ELF-1 (cell line): ENCODE measurements around the gene KDELR1.
A peak's percentile ranks its signal among the peaks of the same experiment; 100 is the strongest.

Experiments
- DNase-seq: peaks from one replicate; pipeline ENCODE4 v3.0.0-alpha.2; 2016; ENCODE audit warnings: low read depth, low spot score

The KDELR1 gene

DNA sequence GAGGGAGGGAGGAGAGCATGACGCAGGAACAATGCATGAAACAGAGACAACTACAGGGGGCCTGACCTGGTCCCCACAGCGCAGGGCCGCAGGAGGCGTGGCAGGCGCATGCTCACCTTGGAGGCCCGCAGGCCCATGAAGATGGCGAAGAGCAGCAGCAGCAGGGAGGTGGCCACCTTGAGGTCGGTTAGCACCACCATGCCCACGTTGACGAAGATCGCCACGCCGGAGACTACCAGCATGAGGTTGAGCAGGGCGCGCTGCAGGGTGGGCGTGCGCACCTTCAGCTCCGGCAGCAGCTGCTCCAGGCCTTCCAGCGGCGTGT lies 49.0 kb downstream of the KDELR1 start:
- DNase-seq = no peak

DNA sequence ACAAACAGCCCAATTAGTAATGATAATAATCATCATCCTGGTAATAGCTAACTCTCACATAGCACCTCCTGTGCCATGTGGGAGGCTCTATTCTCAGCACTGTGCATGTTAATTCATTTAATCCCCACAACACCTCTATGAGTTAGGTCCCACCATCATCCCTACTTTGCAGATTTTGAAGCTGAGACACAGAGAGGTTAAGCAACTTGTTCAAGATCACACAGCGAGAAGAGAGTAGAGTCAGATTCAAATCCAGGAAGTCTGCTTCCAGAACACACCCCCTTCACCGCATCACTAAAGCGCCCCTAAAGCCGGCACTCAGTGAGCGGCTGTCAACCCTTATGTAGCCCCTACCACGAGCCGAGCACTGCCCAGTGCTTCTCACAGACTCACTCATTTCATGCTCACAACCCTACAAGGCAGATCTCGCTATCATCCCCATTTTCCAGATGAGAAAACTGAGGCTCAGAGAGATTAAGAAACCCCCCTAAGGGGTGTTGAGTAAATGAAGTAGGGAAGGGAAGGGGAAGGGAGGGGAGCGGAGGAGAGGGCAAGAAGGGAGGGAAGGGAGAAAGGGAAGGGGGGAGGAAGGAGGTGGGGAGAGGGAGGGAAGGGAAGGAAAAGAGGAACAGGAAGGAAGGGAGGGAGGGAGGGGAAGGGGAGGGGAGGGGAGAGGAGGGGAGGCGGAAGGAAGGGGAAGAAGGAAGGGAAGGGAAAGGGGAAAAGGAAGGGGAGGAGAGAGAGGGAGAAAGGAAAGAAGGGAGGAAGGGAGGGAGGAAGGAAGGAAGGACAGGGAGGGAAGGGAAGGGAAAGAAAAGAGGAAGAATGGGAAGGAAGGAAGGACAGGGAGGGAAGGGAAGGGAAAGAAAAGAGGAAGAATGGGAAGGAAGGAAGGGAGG lies 49.6 kb downstream of the KDELR1 start:
- DNase-seq = no peak

DNA sequence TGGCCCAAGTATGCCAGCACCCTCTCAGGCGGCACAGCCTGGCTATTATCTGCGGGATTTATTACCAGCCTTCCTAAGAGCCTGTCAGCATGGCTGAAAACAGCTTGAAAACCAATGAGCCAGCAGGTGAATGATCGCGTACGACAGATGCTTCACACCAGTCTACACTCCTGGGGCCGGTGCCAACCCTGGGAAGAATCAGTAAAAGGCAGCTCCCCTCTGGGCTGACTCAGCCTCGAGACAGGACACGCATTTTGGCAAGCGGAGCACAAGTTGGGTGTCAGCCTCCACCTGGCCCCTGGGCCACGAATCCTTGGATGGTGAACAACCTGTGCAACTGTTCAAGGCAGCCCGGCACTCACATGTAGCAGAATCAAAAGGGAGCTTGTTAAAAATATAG lies 50.4 kb downstream of the KDELR1 start:
- DNase-seq = no peak

DNA sequence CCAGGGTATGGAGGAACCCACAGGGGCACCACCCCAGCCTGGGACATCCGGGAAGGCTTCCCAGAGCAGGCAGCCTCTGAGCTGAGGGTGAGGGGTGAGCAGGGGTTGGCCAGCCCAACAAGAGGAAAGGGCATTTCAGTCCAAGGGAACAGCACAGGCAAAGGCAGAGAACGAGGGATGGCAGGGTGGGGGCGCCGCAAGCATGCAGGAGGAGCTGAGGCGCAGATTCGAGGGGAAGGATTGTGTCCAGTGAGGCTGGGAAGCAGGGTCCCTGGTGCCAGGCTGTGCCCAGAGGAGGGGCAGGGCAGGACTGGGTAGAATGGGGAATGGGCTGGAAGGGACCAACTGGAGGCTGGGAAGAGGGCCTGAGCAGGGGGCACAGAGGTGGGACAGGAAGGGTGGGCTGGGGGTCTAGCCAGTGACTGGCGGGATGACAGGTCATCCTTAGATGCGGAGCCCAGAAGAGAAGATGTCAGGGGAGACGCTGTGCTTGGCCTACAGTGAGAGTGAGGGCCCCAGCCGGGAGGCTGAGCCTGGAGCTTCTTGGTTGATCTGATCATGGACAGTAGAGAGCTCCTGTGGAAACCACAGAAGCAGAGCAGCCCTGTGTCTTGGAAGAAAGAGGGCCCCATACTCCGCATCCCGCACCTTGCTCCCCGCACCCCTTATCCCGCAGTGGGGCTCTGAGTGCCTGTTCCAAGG lies 52.4 kb downstream of the KDELR1 start:
- DNase-seq = no peak

DNA sequence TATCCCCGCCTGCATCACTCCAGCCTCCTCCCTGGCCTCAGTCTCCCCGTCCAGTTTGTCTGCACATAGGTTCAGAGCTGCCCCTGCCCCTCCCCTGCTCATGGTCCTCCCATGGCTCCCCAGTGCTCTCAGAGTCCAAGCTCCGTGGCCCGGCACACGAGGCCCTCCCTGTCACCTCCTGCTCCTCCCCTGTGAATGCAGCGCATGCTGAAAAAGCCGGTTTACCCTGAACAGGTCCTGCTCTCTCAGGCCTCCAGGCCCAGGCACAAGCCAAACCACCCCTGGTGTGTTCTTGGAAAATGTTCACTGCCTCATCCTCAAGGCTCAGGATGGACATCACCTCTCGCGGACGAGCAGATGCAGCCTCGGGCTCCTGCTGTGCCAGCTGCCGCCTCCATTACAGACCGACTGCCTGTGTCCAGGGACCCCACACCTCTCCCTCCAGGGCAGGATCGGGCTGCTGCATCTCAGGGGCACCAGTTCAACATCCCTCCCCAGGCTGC lies 53.0 kb downstream of the KDELR1 start:
- DNase-seq = no peak

DNA sequence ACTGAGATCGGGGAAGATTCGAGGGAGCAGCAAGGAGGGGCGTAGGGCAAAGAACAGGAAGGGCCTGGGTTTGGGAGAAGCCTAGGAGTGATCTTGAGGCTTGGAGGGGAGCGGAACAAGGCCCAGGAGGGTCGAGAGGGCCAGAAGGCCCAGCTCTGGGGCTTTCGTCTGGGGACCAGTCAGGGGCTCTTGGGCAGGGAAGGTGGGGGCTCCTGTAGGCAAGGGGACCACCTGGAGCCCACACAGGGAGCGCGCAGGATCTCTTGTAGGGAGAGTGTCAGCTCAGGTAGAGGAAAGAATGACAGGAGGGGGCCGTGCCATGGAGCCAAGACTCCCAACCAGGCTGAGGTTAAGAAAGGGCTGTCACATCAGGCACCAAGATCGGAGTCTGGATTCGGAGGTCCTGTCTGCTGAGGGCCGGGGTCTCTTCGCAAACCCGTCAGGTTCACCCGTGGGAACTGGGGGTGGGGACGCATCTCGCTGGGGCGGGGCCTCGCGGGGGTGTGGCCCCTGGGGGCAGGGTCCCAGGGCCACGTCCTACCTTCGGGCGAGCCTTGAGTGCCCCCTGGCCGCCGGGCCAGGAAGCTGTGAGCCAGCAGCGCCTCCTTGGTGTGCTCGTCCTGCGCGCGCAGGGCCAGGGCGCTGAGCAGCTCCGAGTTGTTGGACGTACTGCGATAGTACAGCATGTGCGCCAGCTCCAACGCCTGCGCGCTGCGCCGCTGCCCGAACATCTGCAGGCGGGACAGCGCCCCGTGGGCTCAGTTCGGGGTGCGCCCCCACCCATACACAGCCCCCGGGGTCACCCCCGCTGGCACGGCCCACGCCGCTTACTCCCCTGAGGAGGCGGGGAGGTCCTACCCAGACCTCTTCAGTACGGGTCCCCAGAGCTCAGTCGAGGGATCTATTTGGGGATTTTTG lies 57.6 kb downstream of the KDELR1 start:
- DNase-seq = peak; percentile 91

DNA sequence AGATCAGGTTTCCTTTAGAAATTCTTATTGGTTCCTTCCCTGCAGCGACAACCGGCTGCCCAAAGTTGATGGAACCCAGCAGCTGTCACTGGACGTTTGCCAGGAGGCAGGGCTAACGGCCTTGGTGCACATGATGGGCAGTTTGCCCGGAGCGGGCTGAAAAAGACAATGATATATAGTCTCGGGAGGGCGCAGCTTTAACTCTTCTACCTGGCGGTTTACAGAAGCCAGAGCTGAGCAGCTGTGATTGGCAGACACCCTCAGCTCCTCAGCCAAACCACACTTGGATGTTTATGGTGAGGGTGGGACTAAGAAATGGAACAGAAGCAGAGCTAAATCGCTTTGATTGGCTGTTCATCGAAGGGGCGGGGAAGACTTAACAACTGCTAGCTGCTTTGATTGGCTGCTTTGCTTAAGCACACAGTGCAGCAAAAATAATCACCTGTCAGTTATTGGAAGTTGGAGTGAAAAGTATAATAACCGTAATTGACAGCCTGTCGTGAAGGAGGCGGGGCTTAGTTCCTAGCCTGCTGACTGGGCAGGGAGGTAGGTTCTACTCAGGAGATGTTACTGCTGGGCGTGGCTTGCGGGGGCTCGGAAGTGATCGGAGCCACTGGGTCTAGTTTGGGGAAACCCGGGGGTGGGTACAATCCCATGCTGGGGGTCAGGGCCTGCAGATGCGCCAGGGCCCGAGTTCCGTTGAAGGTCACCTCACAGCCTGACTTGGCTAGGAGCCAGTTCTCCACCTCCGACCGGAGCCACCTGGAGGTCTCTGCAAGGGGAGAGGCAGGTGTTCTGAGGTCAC lies 58.5 kb downstream of the KDELR1 start:
- peak; percentile 96 for DNase-seq
